ENCODE measurements around the gene ABCB8.

ABCB8 gene

DNA sequence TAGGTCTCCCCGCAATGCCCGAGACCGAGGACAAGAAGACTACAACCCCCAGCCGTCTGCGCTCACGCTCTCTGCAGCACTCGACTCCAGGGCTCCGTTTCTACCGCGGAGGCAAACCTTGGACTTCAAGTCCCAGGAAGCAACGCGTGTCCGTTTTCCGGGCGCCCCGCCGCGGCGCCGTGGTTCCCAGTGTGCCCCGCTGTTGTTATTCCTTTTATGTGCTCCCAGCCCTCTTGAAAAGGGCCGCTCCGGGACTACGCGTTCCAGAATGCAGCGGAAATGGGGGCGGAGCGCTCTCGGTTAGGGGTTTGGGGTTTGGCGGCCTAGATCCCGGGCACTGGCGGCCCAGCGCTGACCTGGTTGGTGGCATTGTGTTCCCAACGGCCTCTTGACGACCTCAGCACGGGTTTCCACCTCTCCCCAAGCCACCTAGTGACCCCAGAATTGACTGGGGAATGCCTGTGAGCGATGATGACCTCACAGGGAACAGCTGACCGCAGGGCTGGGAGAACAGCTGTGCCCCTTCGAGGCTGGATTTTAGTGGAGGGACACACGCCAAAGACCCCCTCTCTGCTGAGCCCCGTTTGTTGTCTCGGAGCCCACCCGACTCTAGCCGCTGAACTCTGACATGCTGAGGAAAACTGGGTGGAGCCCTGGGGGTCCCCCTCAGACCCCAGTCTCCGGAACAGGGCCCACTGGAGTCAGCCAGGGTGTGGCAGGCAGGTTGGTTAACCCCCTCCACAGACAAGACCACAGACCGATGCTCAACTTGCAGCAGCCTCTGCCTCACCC is 29.9 kb downstream of the ABCB8 start:
- peak; percentile 92 for DNase-seq (ENCODE audit: low read depth)

DNA sequence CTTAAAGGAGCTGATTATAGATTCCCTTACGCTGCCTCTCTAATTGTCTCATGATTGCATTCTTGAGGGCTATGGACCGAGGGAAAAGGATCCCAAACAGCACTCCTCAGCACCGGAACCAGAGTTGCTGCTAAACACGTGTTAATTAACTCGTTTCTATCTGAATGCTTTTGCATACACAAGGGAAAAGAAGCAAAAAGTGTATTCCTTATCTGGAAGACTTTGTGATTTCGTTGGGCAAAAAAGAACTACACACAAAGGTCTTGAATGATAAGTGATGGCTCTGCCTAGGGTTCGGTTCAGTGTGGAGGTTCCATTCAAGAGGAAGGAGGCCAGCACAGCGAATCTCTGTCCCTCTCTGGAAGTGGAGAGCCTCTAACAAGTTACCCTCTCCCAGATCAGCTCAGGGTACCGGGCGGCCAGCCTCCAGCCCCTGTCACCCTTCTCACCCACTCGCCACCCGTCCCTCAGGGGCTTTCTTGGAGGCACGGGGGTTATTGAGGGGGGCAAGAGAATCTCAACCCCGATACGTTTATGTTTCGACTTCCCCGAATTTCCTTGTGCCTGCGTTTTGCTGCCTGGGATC is 30.6 kb downstream of the ABCB8 start:
- peak; percentile 16 for DNase-seq (ENCODE audit: low read depth)

DNA sequence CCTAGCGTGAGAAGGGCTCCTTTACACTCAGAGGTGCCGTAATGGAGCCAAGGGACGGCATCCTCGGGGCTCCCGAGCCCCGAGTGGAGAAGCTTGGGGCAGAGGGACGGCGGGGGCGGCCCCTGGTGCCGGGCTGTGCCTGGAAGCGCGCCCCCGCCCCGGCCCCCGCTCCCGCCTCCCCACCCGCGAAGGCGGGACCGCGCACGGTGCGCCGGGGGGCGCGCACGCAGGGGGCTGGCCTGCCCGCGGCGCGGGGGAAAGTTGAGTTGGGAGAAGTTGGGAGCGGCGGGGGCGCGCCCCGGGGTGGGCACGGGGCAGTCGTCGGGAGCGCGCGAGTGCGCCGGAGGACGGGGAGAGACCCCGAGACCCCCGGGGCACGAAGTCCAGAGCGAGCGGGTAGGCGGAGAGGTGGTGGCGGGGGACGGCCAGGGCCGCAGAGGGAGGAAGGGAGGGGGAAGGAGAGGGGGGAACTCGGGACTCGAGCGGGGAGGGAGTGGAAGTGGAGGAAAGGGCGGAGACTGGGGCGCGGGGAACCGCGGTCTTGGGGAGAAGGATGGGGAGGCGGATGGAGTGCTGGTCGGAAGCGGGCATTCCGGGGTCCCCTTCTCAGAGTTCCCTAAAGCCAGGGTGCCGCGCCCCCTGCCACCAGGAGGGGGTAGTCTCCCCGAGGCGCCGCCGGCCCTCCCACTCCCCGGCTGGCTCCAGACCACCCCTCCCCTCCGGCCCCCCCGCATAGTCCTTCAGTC is 31.3 kb downstream of the ABCB8 start, which contains the start of gene SLC4A2:
SLC4A2 (plus strand) TSS at position 223 of the 746 bp plus-strand sequence. CDS start 2,399 bp downstream, outside the sequence.
- DNase-seq (ENCODE audit: low read depth) = peak; percentile 61

DNA sequence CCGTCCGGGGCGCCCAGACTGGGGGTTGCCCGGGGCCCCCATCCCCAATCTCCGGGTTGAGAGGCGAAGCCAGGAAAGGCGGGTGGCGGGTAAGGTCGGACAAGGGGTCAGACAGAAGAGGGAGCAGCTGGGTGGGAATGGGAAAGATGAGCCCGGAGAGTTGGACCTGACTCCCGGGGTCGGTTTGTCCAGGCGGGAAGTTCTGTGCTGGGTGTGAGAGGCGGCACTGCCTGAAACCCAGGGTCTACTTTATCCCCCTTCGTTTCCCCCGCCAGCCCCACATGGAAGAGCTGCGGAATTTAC is 31.8 kb downstream of the ABCB8 start:
- no peak for DNase-seq (ENCODE audit: low read depth)

DNA sequence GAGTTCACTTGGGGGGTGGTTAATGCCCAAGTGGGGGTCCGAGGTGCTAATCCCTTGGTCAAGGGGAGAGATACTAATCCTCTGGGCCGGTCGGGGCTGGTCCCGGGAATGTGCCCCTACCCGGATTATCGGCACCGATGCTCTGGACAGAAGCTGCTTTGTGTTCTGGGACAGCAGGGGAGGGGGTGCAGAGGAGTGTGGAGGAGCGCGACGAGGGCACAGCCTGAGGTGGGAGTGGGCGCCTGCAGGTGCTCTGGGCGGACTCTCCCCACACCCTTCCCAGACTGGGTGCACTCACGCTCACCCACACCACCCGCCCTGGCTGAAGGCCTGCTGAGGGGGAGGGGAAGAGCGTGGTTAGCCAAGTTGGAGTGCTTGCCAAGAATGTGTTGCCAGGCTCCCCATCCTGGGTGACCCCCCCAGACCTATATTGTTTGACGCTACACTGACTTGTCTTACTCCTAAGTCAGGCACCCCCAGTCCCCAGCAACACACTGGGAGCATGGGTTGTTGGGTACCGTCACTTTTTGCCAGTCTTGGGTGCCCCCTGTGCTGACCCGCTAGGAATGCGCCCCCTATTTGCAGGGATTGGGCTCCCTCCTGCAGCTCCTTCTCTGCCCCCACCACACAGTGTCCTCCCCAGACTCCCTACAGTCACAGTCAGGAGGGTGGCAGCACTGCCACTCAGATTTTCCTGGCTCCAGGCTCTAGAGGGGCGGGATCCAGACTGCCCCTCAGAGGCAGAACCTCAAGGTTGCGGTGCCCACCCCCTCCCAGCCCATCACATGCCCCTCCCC is 32.4 kb downstream of the ABCB8 start:
- DNase-seq (ENCODE audit: low read depth) = no peak

DNA sequence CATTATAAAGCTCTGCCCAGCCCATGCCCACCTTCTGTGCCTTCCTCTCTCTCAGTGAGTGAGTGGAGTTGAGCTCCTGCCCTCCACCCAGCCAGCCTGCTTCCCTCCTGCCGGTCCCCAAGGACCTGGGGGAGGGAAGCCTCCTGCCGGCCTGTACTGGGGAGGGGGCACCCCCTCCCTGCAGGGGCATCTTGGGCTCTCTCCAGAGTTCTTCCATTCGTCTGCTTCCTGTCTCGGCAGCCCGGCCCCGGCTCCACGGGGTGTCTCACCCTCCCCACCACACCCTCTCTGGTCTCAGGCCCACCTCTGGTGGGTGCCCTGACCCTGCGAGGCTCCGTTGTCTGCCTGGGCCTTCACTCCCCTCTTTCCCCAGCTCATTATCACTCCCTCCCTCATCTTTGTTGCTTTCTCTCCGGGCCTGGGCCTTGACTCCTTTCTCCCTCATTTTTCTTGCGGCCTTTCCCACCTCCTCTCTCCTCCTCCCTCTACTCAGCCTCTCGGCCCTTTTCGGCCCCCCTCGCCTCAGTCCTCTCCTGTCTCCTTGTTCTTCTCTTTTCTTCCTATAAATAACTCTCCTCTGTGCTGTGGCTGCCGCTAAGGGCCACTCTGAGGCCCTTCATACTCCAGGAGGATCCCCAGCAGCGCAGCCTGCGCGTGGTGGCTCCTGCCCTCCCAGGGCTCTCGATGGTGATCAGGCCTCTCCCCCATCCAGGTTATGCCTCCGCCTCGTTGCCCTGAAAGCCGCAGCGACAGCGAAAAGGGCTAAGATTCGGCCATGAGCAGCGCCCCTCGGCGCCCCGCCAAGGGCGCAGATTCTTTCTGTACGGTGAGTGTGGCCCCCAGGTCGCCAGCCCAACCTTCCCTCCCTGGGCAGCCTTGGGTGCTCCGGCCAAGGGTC is 33.2 kb downstream of the ABCB8 start:
- DNase-seq (ENCODE audit: low read depth) = no peak

DNA sequence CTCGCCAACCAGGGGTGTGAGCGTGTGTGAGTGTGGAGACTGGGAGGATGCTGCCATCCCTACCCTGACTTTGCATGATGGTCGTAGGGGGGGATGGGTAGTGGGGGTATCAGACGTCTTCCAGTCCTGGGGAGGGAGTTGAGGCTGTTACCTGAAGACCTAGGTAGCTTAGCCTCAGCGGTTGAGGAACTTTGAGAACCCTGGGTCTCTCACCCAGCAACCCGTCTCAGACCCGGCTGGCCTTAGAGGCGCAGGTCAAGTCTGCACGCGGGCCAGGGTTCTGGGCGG is 33.8 kb downstream of the ABCB8 start:
- no peak for DNase-seq (ENCODE audit: low read depth)

DNA sequence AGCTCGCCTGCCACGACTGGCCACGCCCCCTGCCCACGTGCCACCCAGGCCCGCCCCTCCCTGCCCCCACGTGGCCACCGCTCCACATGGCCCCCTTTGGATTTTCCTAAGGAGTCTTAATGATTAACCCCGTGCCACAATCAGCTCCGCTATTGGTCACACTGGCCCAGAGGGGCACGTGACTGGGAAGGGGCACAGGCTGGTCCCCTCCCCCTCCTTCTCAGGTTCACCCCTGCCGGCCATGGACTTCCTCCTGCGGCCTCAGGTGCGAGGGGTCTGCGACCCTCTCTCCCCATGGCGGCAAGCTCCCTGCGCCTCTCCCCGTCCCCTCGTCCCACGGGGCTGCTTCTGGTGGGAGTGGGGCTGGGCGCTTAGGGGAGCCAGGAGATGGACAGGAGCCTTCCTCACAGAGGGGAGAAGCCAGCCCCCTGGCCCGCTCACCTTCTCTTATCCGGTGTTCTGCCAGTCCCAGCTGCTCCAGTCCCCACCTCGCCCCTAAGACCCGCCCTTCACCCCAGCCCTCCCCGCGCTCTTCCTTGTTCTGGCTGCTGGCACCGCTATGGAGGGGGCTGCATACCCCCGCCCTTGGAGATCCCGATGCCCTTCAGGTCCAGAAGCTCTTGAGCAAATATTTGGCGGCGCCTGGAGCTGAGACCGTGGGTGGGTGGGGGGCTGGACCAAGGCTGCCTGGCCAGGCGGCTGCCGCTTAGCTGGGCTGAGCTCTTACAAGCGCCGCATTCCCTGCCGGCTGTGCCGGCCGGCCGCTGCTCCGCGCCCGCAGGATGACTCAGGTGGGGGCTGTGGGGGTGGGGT is 34.4 kb downstream of the ABCB8 start:
- DNase-seq (ENCODE audit: low read depth) = no peak

DNA sequence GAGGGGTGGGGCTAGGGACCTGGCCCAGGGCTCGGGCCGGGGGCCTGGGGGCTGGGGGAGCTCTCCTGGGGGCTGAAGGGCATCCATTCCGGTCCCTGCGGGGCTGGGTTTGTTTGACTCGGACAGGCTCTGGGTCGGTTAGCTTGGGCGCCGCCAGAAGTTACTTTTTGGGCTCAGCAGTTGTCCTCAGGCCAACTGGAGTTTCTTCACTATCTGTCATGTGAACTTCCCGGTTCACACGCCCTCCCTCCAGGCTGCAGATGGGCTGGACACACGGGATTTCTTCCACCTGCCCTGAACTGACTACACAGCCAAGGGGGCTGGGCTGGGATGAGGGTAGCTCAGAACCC is 34.9 kb downstream of the ABCB8 start:
- no peak for DNase-seq (ENCODE audit: low read depth)

DNA sequence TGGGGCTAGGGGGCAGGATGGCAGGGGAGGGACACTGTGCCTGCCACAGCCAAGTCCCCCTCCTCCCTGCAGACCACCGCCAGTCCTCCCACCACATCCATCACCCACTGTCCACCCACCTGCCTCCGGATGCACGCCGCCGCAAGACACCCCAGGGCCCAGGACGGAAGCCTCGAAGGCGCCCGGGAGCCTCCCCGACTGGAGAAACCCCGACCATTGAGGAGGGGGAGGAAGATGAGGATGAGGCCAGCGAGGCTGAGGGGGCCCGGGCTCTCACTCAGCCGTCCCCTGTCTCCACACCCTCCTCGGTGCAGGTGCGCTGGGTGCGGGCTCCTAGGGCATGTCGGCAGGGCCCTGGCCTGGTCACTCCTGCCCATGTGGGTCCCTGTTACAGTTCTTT is 36.2 kb downstream of the ABCB8 start:
- DNase-seq (ENCODE audit: low read depth) = no peak

DNA sequence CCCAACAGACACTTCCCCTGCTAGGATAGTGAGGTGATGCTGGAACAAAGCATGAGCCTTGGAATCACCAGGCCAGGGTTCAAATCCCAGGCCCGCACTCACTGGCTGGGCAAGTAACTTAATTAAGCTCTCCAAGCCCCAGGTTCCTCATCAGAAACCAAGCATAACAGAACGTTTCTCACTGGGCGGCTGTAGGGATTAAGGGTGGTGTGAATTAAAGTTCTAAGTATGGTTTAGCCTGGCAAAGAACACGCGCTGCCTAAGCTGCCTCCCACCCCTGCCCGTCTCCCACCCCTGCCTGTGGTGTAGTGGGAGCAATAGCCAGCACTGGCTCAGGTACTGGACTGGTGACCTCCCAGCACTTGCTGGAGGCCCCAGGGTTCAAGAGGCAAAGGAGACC is 36.7 kb downstream of the ABCB8 start:
- no peak for DNase-seq (ENCODE audit: low read depth)

DNA sequence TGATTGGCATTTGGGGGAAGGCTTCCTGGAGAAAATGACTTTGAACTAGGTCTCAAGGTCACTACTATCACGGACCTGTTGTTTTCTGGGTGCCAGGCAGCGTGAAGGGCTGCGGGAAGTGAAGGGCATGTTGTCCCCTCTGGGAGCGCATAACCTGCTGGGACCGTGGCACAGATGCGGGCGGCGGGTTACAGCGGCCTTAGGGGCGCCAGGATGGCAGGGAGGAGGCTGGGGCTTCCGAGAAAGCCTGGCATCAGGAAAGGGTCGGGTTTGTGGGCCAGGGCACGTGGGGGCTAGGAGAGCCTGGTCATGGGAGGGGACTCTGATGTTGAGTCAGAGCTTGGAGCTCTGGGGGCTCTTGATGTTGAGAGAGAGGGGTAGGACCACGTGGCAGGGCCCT is 37.3 kb downstream of the ABCB8 start:
- DNase-seq (ENCODE audit: low read depth) = no peak

DNA sequence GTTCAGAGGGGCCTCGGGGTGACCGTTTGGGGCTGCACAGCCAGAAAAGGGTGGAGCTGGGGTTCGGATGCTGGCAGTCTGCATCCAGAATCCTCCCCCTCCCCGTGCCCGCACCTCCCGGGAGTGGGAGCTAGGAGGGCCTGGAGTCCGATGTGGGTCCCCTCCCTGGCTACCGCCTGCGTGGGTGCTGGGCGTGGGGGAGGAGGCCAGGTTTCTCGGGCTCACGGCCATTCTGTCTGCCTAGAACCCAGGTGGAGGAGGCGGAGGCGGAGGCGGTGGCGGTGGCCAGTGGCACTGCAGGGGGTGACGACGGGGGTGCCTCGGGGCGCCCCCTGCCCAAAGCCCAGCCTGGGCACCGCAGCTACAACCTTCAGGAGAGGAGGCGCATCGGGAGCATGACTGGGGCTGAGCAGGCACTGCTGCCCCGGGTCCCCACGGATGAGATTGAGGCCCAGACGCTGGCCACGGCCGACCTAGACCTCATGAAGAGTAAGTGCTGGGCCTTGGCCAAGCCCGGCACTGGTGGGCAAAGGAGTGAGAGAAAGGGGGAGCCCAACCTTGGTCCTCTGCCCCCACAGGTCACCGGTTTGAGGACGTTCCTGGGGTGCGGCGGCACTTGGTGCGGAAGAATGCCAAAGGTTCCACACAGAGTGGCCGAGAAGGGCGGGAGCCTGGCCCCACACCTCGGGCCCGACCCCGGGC is 38.2 kb downstream of the ABCB8 start:
- no peak for DNase-seq (ENCODE audit: low read depth)

DNA sequence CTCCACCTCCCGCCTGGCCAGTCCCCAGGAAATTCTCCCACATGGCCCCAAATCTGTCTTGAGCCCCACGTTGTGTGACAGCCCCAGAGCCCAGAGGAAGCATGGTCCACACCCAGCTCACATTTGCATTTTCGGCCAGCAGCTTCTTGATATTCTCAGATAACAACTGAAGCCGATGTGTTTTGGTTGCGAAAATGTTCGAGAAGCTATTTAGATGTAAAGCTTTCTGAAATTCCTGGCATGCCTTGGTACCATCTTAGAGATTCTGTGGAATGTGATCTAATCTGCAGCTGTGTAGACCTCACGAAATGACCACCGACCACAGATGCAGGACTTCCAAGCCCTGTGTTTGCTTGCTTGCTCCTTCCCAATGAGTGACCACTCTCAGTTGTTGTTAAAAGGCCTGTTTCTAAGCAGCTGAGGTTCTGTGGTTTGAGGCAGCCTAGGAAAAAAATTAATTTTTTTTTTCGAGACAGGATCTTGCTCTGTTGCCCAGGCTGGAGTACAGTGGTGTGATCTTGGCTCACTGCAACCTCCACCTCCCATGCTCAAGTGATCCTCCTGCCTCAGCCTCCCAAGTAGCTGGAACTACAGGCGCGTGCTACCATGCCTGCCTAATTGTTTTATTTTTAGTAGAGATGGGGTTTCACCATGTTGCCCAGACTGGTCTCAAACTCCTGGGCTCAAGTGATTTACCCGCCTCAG is 40.0 kb downstream of the ABCB8 start:
- DNase-seq (ENCODE audit: low read depth) = no peak

DNA sequence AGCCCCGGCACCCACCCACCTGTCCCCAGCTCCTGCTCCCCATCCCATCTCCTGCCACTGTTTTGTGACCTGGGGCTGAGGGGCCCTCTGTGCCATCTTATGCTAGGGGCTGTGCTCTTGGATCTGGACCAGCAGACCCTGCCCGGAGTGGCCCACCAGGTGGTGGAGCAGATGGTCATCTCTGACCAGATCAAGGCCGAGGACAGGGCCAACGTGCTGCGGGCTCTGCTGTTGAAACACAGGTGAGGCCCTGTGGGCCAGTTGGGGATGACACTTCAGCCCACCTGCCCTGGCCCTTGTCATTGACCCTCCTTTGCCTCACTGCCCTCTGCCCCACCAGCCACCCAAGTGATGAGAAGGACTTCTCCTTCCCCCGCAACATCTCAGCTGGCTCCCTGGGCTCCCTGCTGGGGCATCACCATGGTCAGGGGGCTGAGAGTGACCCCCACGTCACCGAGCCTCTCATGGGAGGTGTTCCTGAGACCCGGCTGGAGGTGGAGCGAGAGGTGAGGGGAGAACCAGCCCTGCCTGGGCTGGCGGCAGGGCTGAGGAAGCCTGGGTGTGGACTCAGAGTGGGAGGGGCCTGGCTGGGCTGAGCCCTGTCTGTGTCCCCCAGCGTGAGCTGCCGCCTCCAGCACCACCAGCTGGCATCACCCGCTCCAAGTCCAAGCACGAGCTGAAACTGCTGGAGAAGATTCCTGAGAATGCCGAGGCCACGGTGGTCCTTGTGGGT is 41.8 kb downstream of the ABCB8 start:
- no peak for DNase-seq (ENCODE audit: low read depth)

DNA sequence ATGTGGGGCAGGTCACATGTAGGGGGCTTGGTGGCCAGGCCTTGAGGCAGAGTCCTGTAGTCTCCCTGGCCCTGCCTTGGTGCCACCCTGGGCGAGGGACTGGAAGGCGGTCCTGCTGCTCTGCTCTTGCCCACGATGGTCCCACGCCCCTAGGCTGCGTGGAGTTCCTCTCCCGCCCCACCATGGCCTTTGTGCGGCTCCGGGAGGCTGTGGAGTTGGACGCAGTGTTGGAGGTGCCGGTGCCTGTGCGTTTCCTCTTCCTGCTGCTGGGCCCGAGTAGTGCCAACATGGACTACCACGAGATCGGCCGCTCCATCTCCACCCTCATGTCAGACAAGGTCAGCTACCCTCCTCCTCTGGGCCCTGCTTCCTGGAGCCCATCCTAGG is 42.3 kb downstream of the ABCB8 start:
- no peak for DNase-seq (ENCODE audit: low read depth)

DNA sequence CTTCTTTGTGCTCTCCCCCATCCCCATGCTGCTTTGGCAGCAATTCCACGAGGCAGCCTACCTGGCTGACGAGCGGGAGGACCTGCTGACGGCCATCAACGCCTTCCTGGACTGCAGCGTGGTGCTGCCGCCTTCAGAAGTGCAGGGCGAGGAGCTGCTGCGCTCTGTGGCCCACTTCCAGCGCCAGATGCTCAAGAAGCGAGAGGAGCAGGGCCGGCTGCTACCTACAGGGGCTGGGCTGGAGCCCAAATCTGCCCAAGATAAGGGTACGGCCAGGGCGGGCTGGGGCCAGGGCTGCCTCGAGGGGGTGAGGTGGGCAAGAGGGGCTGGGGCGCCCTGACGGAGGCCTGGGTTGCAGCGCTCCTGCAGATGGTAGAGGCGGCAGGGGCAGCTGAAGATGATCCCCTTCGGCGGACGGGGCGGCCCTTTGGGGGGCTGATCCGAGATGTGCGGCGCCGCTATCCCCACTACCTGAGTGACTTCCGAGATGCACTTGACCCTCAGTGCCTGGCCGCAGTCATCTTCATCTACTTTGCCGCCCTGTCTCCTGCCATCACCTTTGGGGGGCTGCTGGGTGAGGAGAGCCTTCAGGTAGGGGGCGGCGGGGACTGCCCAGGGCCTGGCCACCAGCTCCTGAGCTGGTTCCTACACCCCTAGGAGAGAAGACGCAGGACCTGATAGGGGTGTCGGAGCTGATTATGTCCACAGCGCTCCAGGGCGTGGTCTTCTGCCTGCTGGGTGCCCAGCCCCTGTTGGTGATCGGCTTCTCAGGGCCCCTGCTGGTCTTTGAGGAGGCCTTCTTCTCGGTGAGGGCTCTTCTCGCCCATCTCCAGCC is 43.0 kb downstream of the ABCB8 start:
- DNase-seq (ENCODE audit: low read depth) = no peak

DNA sequence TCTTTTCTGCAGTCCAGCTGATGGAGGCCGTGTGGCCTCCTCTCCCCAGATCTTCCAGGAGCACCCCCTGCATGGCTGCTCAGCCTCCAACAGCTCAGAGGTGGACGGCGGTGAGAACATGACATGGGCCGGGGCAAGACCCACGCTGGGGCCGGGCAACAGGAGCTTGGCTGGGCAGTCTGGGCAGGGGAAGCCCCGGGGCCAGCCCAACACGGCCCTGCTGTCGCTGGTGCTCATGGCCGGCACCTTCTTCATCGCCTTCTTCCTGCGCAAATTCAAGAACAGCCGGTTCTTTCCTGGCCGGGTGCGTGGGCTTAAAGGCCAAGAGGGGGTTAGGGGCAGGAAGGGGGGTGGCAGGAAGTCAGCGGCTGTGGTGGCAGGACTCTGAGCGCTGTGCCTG is 45.7 kb downstream of the ABCB8 start:
- DNase-seq (ENCODE audit: low read depth) = no peak

All from activated T-cell treated with anti-CD3 and anti-CD28 coated beads for 1 hour (primary cell).